SK-N-MC (cell line): Measurements from ENCODE around the gene CLIC6.

Experiments used
- EZH2 ChIP-seq: fragments of 200-600 bp; sonication (generic); IDR thresholded peaks from one replicate; pipeline ENCODE4 v1.6.1; 2017; ENCODE audit warnings: antibody characterized with exemption
- POLR2AphosphoS5 ChIP-seq: IDR thresholded peaks from 2 replicates; pipeline ENCODE4 v1.6.1; 2012; ENCODE audit warnings: mild to moderate bottlenecking, low read depth, low read length, borderline replicate concordance

GRCh38 chr21:34762786-34763185, 94.0 kb downstream of the CLIC6 start:
- TF ChIP-seq POLR2AphosphoS5, result no peak
- no peak for TF ChIP-seq EZH2
